Uterus (tissue), 2 donors: ENCODE data around the gene PI16.

Source experiments
- POLR2A ChIP-seq, 2 donors: fragments of 450-650 bp; IDR thresholded peaks; one replicate each; pipeline ENCODE4 v1.6.1; 2016; ENCODE audit warnings: antibody characterized with exemption in 2 of 2, mild to moderate bottlenecking in 1 of 2, moderate library complexity in 1 of 2
- TF ChIP-seq, protein P1 (sequence below), 4 experiments: fragments of 200-600 bp in 2 of 4; fragments of 450-650 bp in 2 of 4; sonication (generic) in 2 of 4; IDR thresholded peaks; one replicate each; pipeline ENCODE4 v1.5.1; 2016 to 2019; ENCODE audit warnings: antibody characterized with exemption in 4 of 4, mild to moderate bottlenecking in 2 of 4, moderate library complexity in 1 of 4

DNA sequence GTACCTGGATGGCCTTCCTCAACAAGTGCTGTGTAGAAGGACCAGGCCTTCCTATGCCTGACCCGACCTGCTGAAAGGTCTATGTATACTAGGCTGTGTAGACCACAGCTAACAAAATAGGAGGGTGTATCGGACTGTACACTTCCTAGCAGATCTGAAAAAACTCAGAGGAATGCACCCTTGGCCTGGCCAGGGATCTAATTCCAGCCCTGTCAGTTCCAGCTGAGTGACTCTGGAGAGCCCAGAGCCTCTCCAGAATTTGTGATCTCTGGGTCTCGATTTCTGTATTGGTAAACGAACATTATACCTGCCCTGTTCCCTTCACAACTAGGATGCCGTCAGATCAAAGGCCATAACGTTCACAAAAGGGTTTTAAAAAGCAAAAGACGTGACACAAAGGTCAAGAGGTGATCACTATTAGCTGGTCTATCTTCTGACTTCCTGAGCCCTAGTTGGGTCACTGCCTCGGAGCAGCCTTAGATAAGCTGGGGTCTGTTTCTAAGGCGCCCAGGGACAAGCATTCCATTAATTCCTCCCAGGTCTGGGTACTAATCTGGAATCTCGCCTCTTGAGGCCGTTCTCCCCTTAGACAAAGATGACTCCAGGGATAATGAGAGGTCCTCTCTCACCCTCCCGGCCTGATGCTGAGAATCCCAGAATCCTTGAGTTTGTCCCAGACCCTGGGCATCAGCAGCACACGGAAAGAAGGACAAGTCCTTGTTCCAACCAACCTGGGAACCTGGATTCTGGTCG, 17.6 kb downstream of the PI16 start:
- TF ChIP-seq, protein P1, sequence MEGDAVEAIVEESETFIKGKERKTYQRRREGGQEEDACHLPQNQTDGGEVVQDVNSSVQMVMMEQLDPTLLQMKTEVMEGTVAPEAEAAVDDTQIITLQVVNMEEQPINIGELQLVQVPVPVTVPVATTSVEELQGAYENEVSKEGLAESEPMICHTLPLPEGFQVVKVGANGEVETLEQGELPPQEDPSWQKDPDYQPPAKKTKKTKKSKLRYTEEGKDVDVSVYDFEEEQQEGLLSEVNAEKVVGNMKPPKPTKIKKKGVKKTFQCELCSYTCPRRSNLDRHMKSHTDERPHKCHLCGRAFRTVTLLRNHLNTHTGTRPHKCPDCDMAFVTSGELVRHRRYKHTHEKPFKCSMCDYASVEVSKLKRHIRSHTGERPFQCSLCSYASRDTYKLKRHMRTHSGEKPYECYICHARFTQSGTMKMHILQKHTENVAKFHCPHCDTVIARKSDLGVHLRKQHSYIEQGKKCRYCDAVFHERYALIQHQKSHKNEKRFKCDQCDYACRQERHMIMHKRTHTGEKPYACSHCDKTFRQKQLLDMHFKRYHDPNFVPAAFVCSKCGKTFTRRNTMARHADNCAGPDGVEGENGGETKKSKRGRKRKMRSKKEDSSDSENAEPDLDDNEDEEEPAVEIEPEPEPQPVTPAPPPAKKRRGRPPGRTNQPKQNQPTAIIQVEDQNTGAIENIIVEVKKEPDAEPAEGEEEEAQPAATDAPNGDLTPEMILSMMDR (IDR thresholded peaks at IDR 0.05), result no peak
- TF ChIP-seq POLR2A (IDR thresholded peaks at IDR 0.05), result no peak
